Activated naive CD4-positive, alpha-beta T cell treated with anti-CD3 and anti-CD28 coated beads, Interleukin-2, amount 50 U/mL, for 16 hours (primary cell): ENCODE results near the gene ZNF439.
"Not testable (repeated sequence)": the region's sequence is repeated elsewhere in the genome, so short reads cannot be mapped to it uniquely, and the experiment has no call there.

Experiments used
- DNase-seq: peaks from one replicate; pipeline ENCODE4 v3.0.0-alpha.2; 2020

ZNF439 gene

GRCh38 chr19:11872624-11873023, 24.1 kb downstream of the ZNF439 start:
- DNase-seq = no peak

- DNase-seq = no peak
Measured at GRCh38 chr19:11873762-11874161, 25.2 kb downstream of the ZNF439 start.

GRCh38 chr19:11879687-11880266, 31.3 kb downstream of the ZNF439 start:
- DNase-seq = peak; percentile 37

DNA sequence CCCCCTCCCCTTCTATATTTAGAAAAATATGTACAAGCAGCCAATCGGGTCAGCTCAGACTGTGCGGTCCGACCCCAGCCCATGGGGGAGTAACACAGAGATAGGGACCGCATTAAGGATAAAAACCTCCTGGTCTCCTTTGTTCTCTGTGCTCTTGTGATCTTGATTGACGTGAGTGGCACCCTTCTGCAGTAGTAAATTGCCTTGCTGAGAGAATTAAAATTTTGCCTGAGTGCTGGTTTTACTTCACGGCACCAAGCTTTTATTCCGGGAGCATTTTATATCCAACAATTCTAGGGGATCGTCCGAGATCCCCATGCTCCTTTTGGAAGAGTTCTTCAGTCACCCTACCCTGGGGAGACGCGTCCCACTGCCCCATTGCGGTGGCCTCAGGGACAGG, 32.1 kb downstream of the ZNF439 start:
- no peak for DNase-seq

DNA sequence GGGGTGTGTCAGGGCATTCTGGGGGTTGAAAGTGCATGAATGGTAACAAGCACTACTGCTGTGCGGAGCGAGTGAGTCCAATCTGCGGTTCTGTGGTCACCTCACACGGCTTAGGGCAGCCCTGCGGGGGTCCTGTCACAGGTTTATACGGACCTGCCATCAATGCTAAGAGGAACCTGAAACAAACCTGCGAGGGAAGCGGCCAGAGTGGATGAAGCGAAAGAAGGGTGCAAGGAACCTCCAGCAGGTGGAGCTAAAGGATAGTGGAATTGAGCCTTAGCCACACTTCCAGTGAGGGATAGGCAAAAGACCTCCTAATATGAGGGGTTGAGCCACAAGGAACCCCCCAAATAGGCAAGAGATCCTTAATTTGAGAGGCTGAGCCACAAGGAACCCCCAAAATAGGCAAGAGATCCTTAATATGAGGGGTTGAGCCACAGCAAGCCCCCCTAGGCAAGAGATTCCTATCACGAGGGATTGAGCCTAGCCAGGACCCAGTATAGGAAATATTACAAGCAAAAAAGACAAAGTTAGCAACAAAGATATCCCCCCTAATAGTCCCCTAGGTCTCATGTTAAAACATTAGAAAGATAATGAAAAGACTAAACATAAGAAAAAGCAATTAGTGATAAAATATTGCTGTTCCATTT, 32.8 kb downstream of the ZNF439 start:
- peak; percentile 53 for DNase-seq

DNA sequence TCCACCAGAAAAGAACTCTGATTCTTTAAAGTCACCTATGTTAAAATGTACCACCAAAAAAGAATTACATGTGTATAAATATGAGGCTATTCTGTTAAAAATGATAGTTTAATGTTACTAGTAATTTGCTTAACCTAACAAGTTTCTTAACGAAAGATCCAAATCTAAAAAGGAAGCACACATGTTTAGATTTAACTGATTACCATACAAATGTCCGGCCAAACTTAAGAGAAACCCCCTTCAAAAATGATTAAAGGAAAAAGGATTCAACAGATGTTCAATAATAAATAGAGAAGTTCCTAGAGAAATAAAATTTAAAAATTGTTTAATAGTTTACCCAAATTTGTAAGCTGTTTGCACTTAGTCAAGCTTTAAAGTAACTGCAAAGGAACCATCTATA, 34.1 kb downstream of the ZNF439 start:
- no peak for DNase-seq

GRCh38 chr19:11887234-11887610, 38.7 kb downstream of the ZNF439 start:
- DNase-seq = no peak

- DNase-seq = peak; percentile 64
Measured at GRCh38 chr19:11887611-11888531, 39.3 kb downstream of the ZNF439 start, which contains the start of gene ZNF69. ZNF69 (plus strand) TSS chr19:11887782; CDS start chr19:11887924, 142 bp downstream.

GRCh38 chr19:11889901-11890300, 41.4 kb downstream of the ZNF439 start:
- DNase-seq = not testable (repeated sequence)

DNA sequence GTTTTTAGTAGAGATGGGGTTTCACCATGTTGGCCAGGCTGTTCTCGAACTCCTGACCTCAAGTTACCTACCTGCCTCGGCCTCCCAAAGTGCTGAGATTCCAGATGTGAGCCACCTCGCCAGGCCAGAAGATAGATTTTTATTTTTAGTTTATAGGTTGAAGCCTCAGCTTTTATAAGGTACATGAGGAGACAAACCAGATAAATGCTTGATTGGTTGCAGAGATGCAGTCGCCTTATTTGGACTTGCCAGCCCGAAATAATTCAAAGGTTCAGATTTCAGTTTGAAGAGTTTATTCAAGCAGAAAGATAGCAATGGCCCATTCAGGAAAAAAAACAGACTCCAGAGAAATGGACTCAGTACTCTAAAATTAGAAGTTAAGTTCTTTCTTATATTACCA, 42.1 kb downstream of the ZNF439 start:
- DNase-seq = no peak

DNA sequence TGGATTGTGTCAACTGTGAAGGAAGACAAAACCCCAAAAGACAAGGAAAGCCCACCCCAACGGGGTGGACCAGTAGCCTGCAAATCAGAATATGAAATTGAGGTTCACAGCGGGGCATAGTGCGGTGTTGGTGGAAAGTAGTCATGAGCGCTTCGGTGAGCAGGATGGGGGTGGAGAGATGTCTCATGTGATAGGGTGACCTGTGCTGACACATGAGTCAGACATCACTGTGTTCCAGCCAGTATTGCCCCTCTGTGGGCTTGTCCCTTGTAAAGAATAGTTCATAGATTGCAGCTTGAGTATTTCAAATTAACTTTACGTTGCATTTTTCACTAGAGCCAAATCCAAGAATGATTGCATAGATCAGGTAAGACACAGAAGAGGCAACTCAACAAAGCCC, 46.3 kb downstream of the ZNF439 start:
- no peak for DNase-seq

- no peak for DNase-seq
Measured at GRCh38 chr19:11902228-11902627, 53.7 kb downstream of the ZNF439 start.

DNA sequence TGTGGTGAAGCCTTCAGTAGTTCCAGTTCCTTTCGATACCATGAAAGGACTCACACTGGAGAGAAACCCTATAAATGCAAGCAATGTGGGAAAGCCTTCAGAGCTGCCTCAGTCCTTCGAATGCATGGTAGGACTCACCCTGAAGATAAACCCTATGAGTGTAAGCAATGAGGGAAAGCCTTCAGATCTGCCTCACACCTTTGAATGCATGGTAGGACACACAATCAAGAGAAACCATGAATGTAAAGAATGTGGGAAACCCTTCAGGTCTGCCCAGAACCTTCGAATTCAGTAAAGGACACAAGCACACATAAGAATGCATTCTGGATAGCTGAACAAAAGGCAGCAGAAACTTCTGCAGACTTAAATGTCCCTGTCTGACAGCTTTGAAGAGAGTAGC, 57.4 kb downstream of the ZNF439 start:
- DNase-seq = no peak

GRCh38 chr19:11911937-11912336, 63.4 kb downstream of the ZNF439 start:
- DNase-seq = not testable (repeated sequence)

DNA sequence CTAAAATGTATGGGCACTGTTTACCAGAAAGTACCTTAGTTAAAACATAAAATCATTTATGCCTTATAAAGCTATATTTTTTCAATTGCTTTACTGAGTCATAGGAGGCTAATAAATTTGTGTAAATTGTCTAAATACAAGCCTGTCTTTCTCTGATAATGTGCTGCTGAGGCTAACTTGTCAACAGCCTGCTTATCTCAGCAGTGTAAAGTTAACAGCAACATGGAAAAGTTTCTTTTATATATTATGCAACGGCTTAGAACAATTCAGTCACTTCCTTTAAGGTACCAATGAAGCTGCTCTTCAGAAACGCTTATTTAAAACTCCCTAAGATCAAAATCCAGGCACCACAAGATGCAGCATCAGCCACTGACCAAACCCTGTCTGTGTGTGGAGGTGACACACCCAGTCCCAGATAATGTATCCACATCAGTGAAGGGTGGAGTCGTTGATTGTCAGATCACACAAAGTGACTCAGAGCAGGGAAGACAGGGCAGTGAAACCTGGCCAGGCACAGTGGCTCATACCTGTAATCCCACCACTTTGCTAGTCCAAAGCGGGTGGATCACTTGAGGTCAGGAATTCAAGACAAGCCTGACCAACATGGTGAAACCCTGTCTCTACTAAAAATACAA, 66.0 kb downstream of the ZNF439 start:
- not testable (repeated sequence) for DNase-seq
